HepG2 (cell line): Measurements from ENCODE around the gene PDZD11. TPM values are rescaled to one million over a fixed set of nuclear protein-coding genes. Genes with fewer than 3 reads are reported as not detected.

Source experiments
- ATAC-seq: fragments of 200-7000 bp; cut with Tn5 transposase; 3 replicates; pipeline ENCODE4 v1.9.1; 2020; ENCODE audit warnings: mild to moderate bottlenecking, moderate library complexity
- BruUV-seq: library from RNA; stranded (reverse); fragments of 400-500 nt; replicated peaks from 2 replicates; lab custom pipeline; 2021; lab: Mats Ljungman, UMichigan
- CTCF ChIA-PET: fragments of 300-600 bp; formaldehyde crosslinking; extraction: SDS; loops from one replicate; lab custom pipeline; 2021; ENCODE audit warnings: low total read pairs, inconsistent platforms, low intra/inter-chr PET ratio; lab: Yijun Ruan, JAX
- POLR2A ChIA-PET: fragments of 350-600 bp; sonication (Branson Sonifier 250); formaldehyde crosslinking; loops from one replicate; lab custom pipeline; 2020; ENCODE audit warnings: antibody characterized with exemption, inconsistent platforms; lab: Yijun Ruan, JAX
- DNase-seq: peaks from one replicate; pipeline ENCODE4 v3.0.0-alpha.2; 2015; ENCODE audit warnings: low spot score
- FAIRE-seq: peaks from 3 replicates; lab custom pipeline; 2011; peaks lifted over from hg19 to GRCh38; lab: Jason Lieb, UNC
- H2AFZ ChIP-seq: one replicate; pipeline ENCODE4 v1.6.1; 2011; ENCODE audit warnings: low read length, inconsistent platforms
- H3K27ac ChIP-seq: fragments of 300-600 bp; 3 replicates; pipeline ENCODE4 v1.8.0; 2011; ENCODE audit warnings: mixed run types, mild to moderate bottlenecking, mixed read lengths, low read length, inconsistent platforms; ENCODE audit not compliant: insufficient read depth; ENCODE audit errors: extremely low read length
- H3K27me3 ChIP-seq, 2 experiments: fragments of 200-600 bp in 1 of 2; 2 replicates in 1 of 2; 3 replicates in 1 of 2; pipeline versions ENCODE4 v1.6.0 to v1.8.0; 2011; ENCODE audit warnings: low read length in 2 of 2, mild to moderate bottlenecking in 2 of 2, moderate library complexity in 2 of 2, inconsistent platforms in 1 of 2; ENCODE audit not compliant: insufficient read depth in 2 of 2, control insufficient read depth in 1 of 2
- H3K36me3 ChIP-seq, 2 experiments: fragments of 200-600 bp in 1 of 2; replicated peaks in 1 of 2; 2 replicates in 1 of 2; 3 replicates in 1 of 2; pipeline versions ENCODE4 v1.5.1 to v1.8.0; 2011; ENCODE audit warnings: low read length in 2 of 2, inconsistent platforms in 1 of 2; ENCODE audit not compliant: insufficient read depth in 2 of 2, control insufficient read depth in 1 of 2
- H3K4me1 ChIP-seq: 2 replicates; pipeline ENCODE4 v1.5.1; 2012; ENCODE audit warnings: low read length, inconsistent platforms; ENCODE audit not compliant: insufficient read depth
- H3K4me2 ChIP-seq: 2 replicates; pipeline ENCODE4 v1.6.0; 2011; ENCODE audit warnings: low read depth, low read length, inconsistent platforms
- H3K4me3 ChIP-seq, 3 experiments: fragments of 200-600 bp in 1 of 3; sonication (generic), shearing (Covaris generic) in 1 of 3; replicated peaks in 1 of 3; 2 replicates each; pipeline ENCODE4 v1.5.1; 2011 to 2016; ENCODE audit warnings: low read length in 3 of 3, inconsistent platforms in 2 of 3, low read depth in 2 of 3, mild to moderate bottlenecking in 2 of 3, control low read depth in 1 of 3, mixed read lengths in 1 of 3; ENCODE audit not compliant: insufficient read depth in 1 of 3
- H3K79me2 ChIP-seq: one replicate; pipeline ENCODE4 v1.6.1; 2011; ENCODE audit warnings: low read length, inconsistent platforms; ENCODE audit not compliant: insufficient read depth
- H3K9ac ChIP-seq: 2 replicates; pipeline ENCODE4 v1.6.0; 2011; ENCODE audit warnings: mild to moderate bottlenecking, low read depth, low read length, inconsistent platforms; ENCODE audit not compliant: insufficient read depth
- H3K9me3 ChIP-seq: 2 replicates; pipeline ENCODE4 v1.5.1; 2012; ENCODE audit warnings: mild to moderate bottlenecking, low read length
- H4K20me1 ChIP-seq: 2 replicates; pipeline ENCODE4 v1.6.0; 2011; ENCODE audit warnings: inconsistent platforms, mild to moderate bottlenecking, low read length, moderate library complexity; ENCODE audit not compliant: insufficient read depth
- MEIS2 ChIP-seq: sonication (generic); formaldehyde crosslinking; IDR thresholded peaks from 2 replicates; pipeline ENCODE4 v1.9.0; 2021; ENCODE audit warnings: mild to moderate bottlenecking, missing genetic modification reagents
- RAD21 ChIP-seq: fragments of 450-650 bp; formaldehyde crosslinking; IDR thresholded peaks from 2 replicates; pipeline ENCODE4 v1.5.0; 2020; ENCODE audit warnings: mild to moderate bottlenecking
- SMC3 ChIP-seq: IDR thresholded peaks from 2 replicates; pipeline ENCODE4 v1.6.1; 2011; ENCODE audit warnings: low read length, improper control_type of control experiment
- STAG1 ChIP-seq: sonication (generic); formaldehyde crosslinking; IDR thresholded peaks from 2 replicates; pipeline ENCODE4 v1.4.0; 2020; ENCODE audit warnings: missing genetic modification reagents
- TARDBP ChIP-seq: sonication (generic); formaldehyde crosslinking; IDR thresholded peaks from 2 replicates; pipeline ENCODE4 v1.8.0; 2022; ENCODE audit warnings: mild to moderate bottlenecking, missing genetic modification reagents
- ZNF253 ChIP-seq: sonication (generic); formaldehyde crosslinking; IDR thresholded peaks from 2 replicates; pipeline ENCODE4 v1.8.0; 2022; ENCODE audit warnings: mild to moderate bottlenecking, missing genetic modification reagents, borderline replicate concordance
- ZNF367 ChIP-seq: sonication (generic); formaldehyde crosslinking; IDR thresholded peaks from 2 replicates; pipeline ENCODE4 v1.4.0; 2020; ENCODE audit warnings: missing genetic modification reagents, borderline replicate concordance
- WGBS: methylation state at CpG from one replicate; pipeline ENCODE4 v1.1.6; 2017; ENCODE audit warnings: low lambda C conversion rate; 5-methylcytosine and 5-hydroxymethylcytosine counted together
- in situ Hi-C: cut with HindIII; loops from 2 replicates; pipeline ENCODE4 v1.10.0; 2017; ENCODE audit warnings: low pct_unique_long_range_greater_than_20kb; ENCODE audit not compliant: extremely low pct_ligation_motif_present
- intact Hi-C: fragments of 100-400 bp; cut with micrococcal nuclease; formaldehyde crosslinking; loops from one replicate; pipeline ENCODE4 v1.10.0; 2022; ENCODE audit not compliant: unreplicated experiment
- polyA plus RNA-seq, 8 experiments: library from polyadenylated mRNA; depleted of rRNA in 3 of 8; stranded (reverse) in 7 of 8; unstranded in 1 of 8; fragments of >200 nt; fragmentation: Illumina TruSeq in 4 of 8; extraction: Trizol in 4 of 8; gene quantifications; 2 replicates each; pipeline versions ENCODE4 v1.2.1 to v1.2.3, GENCODE V29; 2011 to 2016; ENCODE audit warnings: low read depth in 4 of 8, missing spikeins in 1 of 8, mixed read lengths in 1 of 8; ENCODE audit not compliant: insufficient read depth in 1 of 8
- total RNA-seq, 5 experiments: library from RNA; depleted of rRNA; stranded (reverse); fragments of >200 nt; fragmentation: Illumina TruSeq; extraction: Trizol; gene quantifications; 2 replicates each; pipeline ENCODE4 v1.2.3, GENCODE V29; 2016; ENCODE audit warnings: low read depth in 1 of 5
- TF ChIP-seq, protein P1 (sequence below): sonication (generic); formaldehyde crosslinking; IDR thresholded peaks from 2 replicates; pipeline ENCODE4 v1.5.0; 2020; ENCODE audit warnings: mild to moderate bottlenecking, missing genetic modification reagents, moderate library complexity
- TF ChIP-seq, protein P2 (sequence below): sonication (generic); formaldehyde crosslinking; IDR thresholded peaks from 2 replicates; pipeline ENCODE4 v1.8.1; 2023; ENCODE audit warnings: mild to moderate bottlenecking, moderate library complexity, missing genetic modification reagents

Gene PDZD11
- total and polyA plus RNA-seq, 2 of the 13 experiments (the other 11 are each of a cell fraction or from before 2014, with no cell fraction given): 29.1 to 47.0 TPM

GRCh38 chrX:70262952-70263567 is 26.7 kb downstream of the PDZD11 start:
- FAIRE-seq (peak; percentile 26), ATAC-seq (peak; percentile 97), DNase-seq (peak; percentile 23)
- H3K4me3 ChIP-seq: no peak overlapping the region
- ChIA-PET CTCF (interaction anchor here (2.7 kb wide), 1 partner anchor 66 kb away, joined by 17 read pairs; no protein-coding TSS in a partner anchor), POLR2A (no interaction called here)
- WGBS: 0% methylated on average over 4 of the region's 7 CpGs
- in situ Hi-C loops: loop anchor here (10.0 kb wide), 1 partner anchor 58 kb away; no protein-coding TSS in a partner anchor
- H4K20me1 ChIP-seq: no peaks in the 10 kb centered on the region
- intact Hi-C loops: loop anchor here (1.0 kb wide), 1 partner anchor 66 kb away; no protein-coding TSS in a partner anchor
- no peak overlapping the region for H3K27ac ChIP-seq
- H2AFZ ChIP-seq: no peak overlapping the region
- no peaks in the 10 kb centered on the region for H3K27me3 ChIP-seq
- no peaks in the 10 kb centered on the region for H3K79me2 ChIP-seq
- H3K4me1 ChIP-seq: no peaks in the 10 kb centered on the region
- H3K36me3 ChIP-seq: no peaks in the 10 kb centered on the region
- H3K4me2 ChIP-seq: no peak overlapping the region
- TF ChIP-seq, protein P1, sequence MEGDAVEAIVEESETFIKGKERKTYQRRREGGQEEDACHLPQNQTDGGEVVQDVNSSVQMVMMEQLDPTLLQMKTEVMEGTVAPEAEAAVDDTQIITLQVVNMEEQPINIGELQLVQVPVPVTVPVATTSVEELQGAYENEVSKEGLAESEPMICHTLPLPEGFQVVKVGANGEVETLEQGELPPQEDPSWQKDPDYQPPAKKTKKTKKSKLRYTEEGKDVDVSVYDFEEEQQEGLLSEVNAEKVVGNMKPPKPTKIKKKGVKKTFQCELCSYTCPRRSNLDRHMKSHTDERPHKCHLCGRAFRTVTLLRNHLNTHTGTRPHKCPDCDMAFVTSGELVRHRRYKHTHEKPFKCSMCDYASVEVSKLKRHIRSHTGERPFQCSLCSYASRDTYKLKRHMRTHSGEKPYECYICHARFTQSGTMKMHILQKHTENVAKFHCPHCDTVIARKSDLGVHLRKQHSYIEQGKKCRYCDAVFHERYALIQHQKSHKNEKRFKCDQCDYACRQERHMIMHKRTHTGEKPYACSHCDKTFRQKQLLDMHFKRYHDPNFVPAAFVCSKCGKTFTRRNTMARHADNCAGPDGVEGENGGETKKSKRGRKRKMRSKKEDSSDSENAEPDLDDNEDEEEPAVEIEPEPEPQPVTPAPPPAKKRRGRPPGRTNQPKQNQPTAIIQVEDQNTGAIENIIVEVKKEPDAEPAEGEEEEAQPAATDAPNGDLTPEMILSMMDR (CRISPR knock-in tag): peak; percentile 80
- TF ChIP-seq MEIS2 (CRISPR knock-in tag) (no peak), SMC3 (peak; percentile 56), RAD21 (peak; percentile 52), STAG1 (peak; percentile 78)
- no TSS peak for BruUV-seq
- H3K9me3 ChIP-seq: no peaks in the 10 kb centered on the region
- no peak overlapping the region for H3K9ac ChIP-seq

GRCh38 chrX:70260104-70260503 is 29.6 kb downstream of the PDZD11 start, which contains the start of gene P2RY4:
P2RY4 (minus strand) TSS chrX:70260204; CDS start chrX:70259624, 580 bp downstream.
- Histone ChIP-seq H3K4me3 (no peak within 1 kb of the TSS), H3K27me3 (no peaks in the 10 kb centered on the region), H3K27ac (no peak within 1 kb of the TSS), H3K9me3 (no peaks in the 10 kb centered on the region), H4K20me1 (no peaks in the 10 kb centered on the region), H3K4me1 (no peaks in the 10 kb centered on the region; the same call in 1 of the 2 replicates), H3K4me2 (no peak within 1 kb of the TSS), H3K9ac (no peak within 1 kb of the TSS), H3K36me3 (no peaks in the 10 kb centered on the region), H2AFZ (no peak within 1 kb of the TSS), H3K79me2 (no peaks in the 10 kb centered on the region)
- FAIRE-seq: no peak
- no peak for DNase-seq
- WGBS: 8% methylated on average over 4 of the region's 4 CpGs
- in situ Hi-C loops: loop anchor here (10.0 kb wide), 1 partner anchor 55 kb away; no protein-coding TSS in a partner anchor
- ChIA-PET CTCF (no interaction called here), POLR2A (interaction anchor here (1.3 kb wide), 1 partner anchor 30 kb away, joined by 3 read pairs; the partner anchor contains the start of genes KIF4A and PDZD11)
- no TSS peak for BruUV-seq
- intact Hi-C loops: no loop called here
- ATAC-seq: no peak
- TF ChIP-seq ZNF253 (CRISPR knock-in tag) (no peak), TARDBP (CRISPR knock-in tag) (no peak), ZNF367 (CRISPR knock-in tag) (no peak)
- TF ChIP-seq, protein P2, sequence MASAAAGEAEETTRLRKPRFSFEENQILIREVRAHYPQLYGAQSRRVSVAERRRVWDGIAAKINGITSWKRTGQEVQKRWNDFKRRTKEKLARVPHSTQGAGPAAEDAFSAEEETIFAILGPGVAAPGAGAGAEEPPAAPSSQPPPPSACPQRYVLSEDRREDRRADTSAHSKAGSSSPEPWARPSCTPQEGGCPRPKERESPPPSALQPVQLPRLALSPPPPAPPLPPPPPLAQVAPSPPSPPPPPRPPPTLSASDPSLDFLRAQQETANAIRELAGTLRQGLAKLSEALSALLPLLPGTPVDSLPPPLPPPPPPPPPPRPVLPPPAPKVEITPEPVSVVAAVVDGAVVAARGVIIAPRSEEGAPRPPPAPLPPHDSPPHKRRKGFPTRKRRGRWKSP (CRISPR knock-in tag): no peak
